ENCODE data around the gene PSD2.
A peak's percentile ranks its signal among the peaks of the same experiment; 100 is the strongest.
"Not testable (repeated sequence)": the region's sequence is repeated elsewhere in the genome, so short reads cannot be mapped to it uniquely, and the experiment has no call there.

Gene PSD2

GRCh38 chr5:139772927-139773690 is 22.5 kb upstream of the PSD2 start:
- H3K4me3 Mint-ChIP-seq, result no peak overlapping the region
- peaks cover 8% of the 10 kb centered on the region for H3K4me1 Mint-ChIP-seq
- DNase-seq, result no peak
- ATAC-seq, result no peak
- no peaks in the 10 kb centered on the region for H3K9me3 Mint-ChIP-seq
- peaks cover 9% of the 10 kb centered on the region for H3K27me3 Mint-ChIP-seq
- no peak overlapping the region for H3K27ac Mint-ChIP-seq

- H3K27ac Mint-ChIP-seq, result no peak overlapping the region
- DNase-seq, result peak; percentile 81 to 85
- ATAC-seq, result peak; percentile 92
- H3K4me3 Mint-ChIP-seq, result peak overlapping the region; percentile 10 to 52
- peaks cover 8% of the 10 kb centered on the region for H3K4me1 Mint-ChIP-seq
- H3K27me3 Mint-ChIP-seq, result peaks cover 9% of the 10 kb centered on the region
- H3K9me3 Mint-ChIP-seq, result no peaks in the 10 kb centered on the region
Observed at GRCh38 chr5:139774980-139775661, 20.5 kb upstream of the PSD2 start.

GRCh38 chr5:139775872-139776271 is 19.7 kb upstream of the PSD2 start:
- Mint-ChIP-seq H3K9me3 (no peaks in the 10 kb centered on the region), H3K27me3 (peaks cover 9% of the 10 kb centered on the region), H3K4me3 (no peak overlapping the region), H3K4me1 (peaks cover 8% of the 10 kb centered on the region), H3K27ac (no peak overlapping the region)
- ATAC-seq, result no peak
- no peak for DNase-seq

- no peak for DNase-seq
- H3K27ac Mint-ChIP-seq, result no peak overlapping the region
- no peaks in the 10 kb centered on the region for H3K9me3 Mint-ChIP-seq
- no peak for ATAC-seq
- H3K27me3 Mint-ChIP-seq, result peaks cover 9% of the 10 kb centered on the region
- no peak overlapping the region for H3K4me3 Mint-ChIP-seq
- H3K4me1 Mint-ChIP-seq, result peaks cover 8% of the 10 kb centered on the region
Observed at GRCh38 chr5:139776861-139777260, 18.7 kb upstream of the PSD2 start.

GRCh38 chr5:139783436-139783965 is 12.1 kb upstream of the PSD2 start:
- DNase-seq (no peak), ATAC-seq (no peak)
- Mint-ChIP-seq H3K27me3 (peaks cover 23% of the 10 kb centered on the region), H3K9me3 (no peaks in the 10 kb centered on the region), H3K27ac (peak overlapping the region; percentile 70 to 74), H3K4me3 (no peak overlapping the region), H3K4me1 (peaks cover 4% of the 10 kb centered on the region)

GRCh38 chr5:139784488-139784887 is 11.1 kb upstream of the PSD2 start:
- no peak overlapping the region for H3K4me3 Mint-ChIP-seq
- peaks cover 30% of the 10 kb centered on the region for H3K27me3 Mint-ChIP-seq
- no peaks in the 10 kb centered on the region for H3K9me3 Mint-ChIP-seq
- no peak for DNase-seq
- ATAC-seq, result no peak
- H3K27ac Mint-ChIP-seq, result no peak overlapping the region
- peaks cover 4% of the 10 kb centered on the region for H3K4me1 Mint-ChIP-seq

GRCh38 chr5:139787257-139787567 is 8.4 kb upstream of the PSD2 start:
- Mint-ChIP-seq H3K27ac (no peak overlapping the region), H3K4me1 (peaks cover 4% of the 10 kb centered on the region), H3K4me3 (no peak overlapping the region), H3K9me3 (no peaks in the 10 kb centered on the region), H3K27me3 (peaks cover 50% of the 10 kb centered on the region)
- DNase-seq, result no peak
- peak; percentile 8 for ATAC-seq

GRCh38 chr5:139787568-139788293 is 7.9 kb upstream of the PSD2 start:
- H3K27ac Mint-ChIP-seq, result peak overlapping the region in 1 of 2 donors; percentile 39
- peaks cover 56% of the 10 kb centered on the region for H3K27me3 Mint-ChIP-seq
- H3K9me3 Mint-ChIP-seq, result no peaks in the 10 kb centered on the region
- peak overlapping the region; percentile 83 to 86 for H3K4me3 Mint-ChIP-seq
- peaks cover 4% of the 10 kb centered on the region for H3K4me1 Mint-ChIP-seq
- peak; percentile 89 to 93 for DNase-seq
- ATAC-seq, result peak; percentile 86

- ATAC-seq (no peak), DNase-seq (no peak)
- Mint-ChIP-seq H3K4me1 (peaks cover 4% of the 10 kb centered on the region), H3K4me3 (peak overlapping the region; percentile 46 to 86), H3K27ac (no peak overlapping the region), H3K27me3 (peaks cover 62% of the 10 kb centered on the region), H3K9me3 (no peaks in the 10 kb centered on the region)
Observed at GRCh38 chr5:139788294-139788910, 7.2 kb upstream of the PSD2 start.

GRCh38 chr5:139789116-139789844 is 6.3 kb upstream of the PSD2 start:
- Mint-ChIP-seq H3K27ac (no peak overlapping the region), H3K4me3 (peak overlapping the region; percentile 26 to 38), H3K9me3 (no peaks in the 10 kb centered on the region), H3K4me1 (peaks cover 4% of the 10 kb centered on the region), H3K27me3 (peaks cover 65% of the 10 kb centered on the region)
- DNase-seq (no peak), ATAC-seq (no peak)

GRCh38 chr5:139789845-139790189 is 5.8 kb upstream of the PSD2 start:
- ATAC-seq (no peak), DNase-seq (no peak)
- peaks cover 65% of the 10 kb centered on the region for H3K27me3 Mint-ChIP-seq
- peaks cover 4% of the 10 kb centered on the region for H3K4me1 Mint-ChIP-seq
- no peak overlapping the region for H3K4me3 Mint-ChIP-seq
- no peaks in the 10 kb centered on the region for H3K9me3 Mint-ChIP-seq
- no peak overlapping the region for H3K27ac Mint-ChIP-seq

GRCh38 chr5:139792218-139792617 is 3.4 kb upstream of the PSD2 start:
- Mint-ChIP-seq H3K27ac (no peak overlapping the region), H3K4me3 (no peak overlapping the region), H3K27me3 (peaks cover 73% of the 10 kb centered on the region), H3K9me3 (no peaks in the 10 kb centered on the region), H3K4me1 (peaks cover 4% of the 10 kb centered on the region)
- ATAC-seq, result no peak
- no peak for DNase-seq

GRCh38 chr5:139792655-139793054 is 3.0 kb upstream of the PSD2 start:
- peaks cover 78% of the 10 kb centered on the region for H3K27me3 Mint-ChIP-seq
- DNase-seq, H3K9me3 Mint-ChIP-seq, H3K27ac Mint-ChIP-seq, ATAC-seq, H3K4me3 Mint-ChIP-seq, H3K4me1 Mint-ChIP-seq: not testable (repeated sequence)

GRCh38 chr5:139794067-139794846 is 1.4 kb upstream of the PSD2 start:
- H3K4me1 Mint-ChIP-seq, result no peaks in the 10 kb centered on the region
- H3K4me3 Mint-ChIP-seq, result no peak overlapping the region
- H3K27ac Mint-ChIP-seq, result no peak overlapping the region
- H3K27me3 Mint-ChIP-seq, result peaks cover 88% of the 10 kb centered on the region
- no peak for DNase-seq
- ATAC-seq, result no peak
- H3K9me3 Mint-ChIP-seq, result no peaks in the 10 kb centered on the region

All from stimulated activated naive CD8-positive, alpha-beta T cell treated with anti-CD3 and anti-CD28 coated beads, Interleukin-15, amount 100 ng/mL, for 72 hours (primary cell).